EL (cell line): ENCODE results near the gene PLXND1.
A peak's percentile ranks its signal among the peaks of the same experiment; 100 is the strongest.

ENCODE experiments used
- DNase-seq: peaks from one replicate; pipeline ENCODE4 v3.0.0-alpha.2; 2016

The PLXND1 gene

DNA sequence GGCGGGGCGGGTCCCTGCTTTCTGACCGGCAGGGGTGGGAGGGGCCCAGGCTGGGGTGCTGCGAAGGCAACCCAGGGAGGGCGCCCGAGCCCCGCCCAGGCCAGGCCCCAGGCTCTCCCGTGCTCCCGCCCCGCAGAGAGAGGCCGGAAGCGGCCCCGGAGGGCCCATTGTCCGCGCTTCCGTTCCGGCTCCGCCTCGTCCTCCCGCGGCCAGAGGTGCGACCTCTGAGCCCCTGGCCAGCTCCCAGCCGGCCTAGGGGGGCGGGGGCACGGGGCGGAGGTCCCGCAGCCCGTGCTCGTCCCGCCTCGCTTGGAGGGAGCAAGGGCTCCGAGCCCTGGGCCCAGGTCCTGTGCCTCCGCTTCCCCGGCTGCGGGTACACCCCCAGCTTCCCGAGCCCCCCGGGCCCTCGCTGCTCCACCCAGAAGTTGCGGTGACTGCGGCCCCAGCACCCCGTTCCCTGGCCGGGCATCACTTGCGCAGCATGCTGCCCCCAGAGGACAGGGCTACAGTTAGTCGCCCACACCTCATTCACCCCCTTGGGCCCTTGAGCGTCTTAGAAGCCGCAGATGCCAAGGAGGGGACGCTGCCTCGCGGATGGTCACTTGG lies 20.4 kb upstream of the PLXND1 start:
- peak; percentile 91 for DNase-seq

DNA sequence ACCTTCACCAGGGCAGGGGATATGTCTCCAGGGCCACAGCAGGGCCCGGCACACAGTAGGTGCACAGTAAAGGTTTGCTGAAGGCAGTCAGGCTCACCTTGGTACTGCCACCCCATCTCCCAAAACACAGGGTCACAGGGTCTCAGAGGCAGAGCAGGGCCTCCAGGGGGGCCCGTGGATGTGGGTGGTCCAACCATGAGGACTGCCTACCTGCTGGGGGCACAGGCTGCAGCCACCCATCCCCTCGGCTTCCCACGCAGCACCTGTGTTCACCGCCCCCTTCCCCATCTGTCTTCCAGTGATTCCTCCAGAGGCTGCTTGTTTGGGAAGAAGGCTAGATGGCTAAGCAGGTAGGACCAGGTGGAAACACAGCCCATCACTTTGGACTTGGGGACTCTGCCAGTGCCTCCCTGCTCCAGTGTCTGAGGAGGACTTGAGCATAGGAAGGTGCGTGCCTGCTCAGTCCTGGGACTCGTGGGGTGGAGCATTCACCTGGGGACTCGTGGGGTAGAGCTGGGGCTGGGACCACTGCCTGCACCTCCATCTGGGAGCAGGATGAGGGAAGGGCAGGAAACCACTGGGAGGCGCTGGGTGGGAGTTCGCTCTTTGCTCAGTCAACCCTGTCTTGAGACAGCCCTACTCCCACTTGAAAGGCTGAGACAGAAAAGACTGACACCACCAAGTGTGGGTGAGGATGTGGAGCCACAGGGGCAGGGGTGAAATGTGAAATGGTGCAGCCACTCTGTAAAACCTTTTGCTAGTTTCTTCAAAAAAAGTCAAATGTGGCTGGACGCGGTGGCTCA lies 18.8 kb upstream of the PLXND1 start:
- DNase-seq: peak; percentile 25

DNA sequence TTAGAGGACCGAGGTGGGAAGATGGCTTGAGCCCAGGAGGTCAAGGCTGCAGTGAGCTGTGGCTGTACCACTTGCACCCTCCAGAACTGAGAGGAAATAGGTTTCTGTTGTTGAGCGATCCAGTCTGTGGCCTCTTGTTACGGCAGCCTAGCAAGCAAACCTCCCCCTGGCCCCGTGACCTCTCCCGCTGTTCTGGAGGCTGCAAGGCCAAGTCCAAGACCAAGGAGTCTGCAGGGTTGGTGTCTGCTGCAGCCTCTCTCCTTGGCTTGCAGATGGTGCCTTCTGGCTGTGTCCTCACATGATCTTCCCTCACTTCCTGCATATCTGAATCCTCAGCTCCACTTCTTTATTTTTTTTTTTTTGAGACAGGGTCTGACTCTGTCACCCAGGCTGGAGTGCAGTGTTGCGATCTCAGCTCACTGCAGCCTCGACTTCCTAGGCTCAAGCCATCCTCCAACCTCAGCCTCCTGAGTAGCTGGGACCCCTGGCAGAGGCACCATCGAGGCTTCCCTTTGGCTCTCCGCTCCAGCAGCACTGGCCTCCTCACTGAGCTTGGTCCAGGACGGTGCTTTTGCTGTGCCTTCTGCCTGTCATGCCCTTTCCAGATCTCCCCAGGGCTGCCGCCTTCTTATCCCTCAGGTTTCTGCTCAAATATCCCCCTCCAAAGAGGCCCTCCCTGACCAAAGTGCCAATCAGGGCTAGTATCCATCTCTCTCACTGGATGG lies 18.0 kb upstream of the PLXND1 start:
- DNase-seq: no peak

DNA sequence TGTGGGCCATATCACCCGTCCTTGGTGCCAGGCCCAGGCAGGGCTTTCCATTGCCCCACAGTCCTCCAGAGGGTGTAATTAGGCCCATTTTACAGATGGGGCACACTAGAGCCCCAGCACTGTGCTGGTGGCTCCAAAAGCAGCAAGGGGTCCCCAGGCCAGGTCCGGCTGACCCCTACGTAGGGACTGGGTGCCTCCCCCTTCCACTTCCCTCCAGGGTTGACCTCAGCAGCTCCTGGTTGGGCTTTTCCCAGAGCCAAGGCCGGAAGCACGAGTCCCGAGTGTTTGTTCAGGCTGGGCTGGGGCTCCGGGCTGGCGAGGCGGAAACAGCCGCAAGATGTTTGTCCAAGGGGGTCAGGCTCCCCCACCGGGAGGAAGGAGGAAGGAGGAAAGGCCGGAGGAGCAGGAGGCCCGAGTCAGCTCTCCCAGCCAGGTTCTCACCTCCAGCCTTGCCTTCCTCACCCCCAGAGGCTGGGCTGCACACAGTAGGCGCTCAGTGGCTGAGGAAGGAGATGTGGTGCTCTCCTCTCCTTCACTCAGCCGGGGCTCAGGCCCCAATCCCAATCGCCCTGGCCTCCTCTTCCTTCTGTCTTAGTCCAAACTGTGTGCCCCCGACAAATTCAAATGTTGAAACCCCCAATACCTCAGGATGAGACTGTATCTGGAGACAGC lies 17.1 kb upstream of the PLXND1 start:
- no peak for DNase-seq

DNA sequence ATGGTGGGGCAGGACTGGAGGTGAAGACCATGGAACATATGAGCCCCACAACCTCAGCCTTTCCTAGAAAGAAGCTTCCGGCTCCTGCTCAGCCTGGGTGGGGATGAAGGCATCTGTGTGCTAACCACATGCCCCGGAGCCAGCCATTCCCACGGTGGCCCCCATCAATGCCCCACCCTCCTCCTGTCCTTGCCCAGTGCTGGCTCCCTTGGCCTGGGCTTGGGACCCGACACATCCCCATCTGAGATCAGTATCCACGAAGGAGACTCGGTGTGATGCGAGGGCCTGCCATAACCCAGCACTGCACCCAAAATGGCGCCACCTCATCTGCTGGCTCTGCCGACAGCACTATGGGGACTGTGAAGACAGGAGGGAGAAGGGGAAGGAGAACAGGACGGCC lies 16.5 kb upstream of the PLXND1 start:
- no peak for DNase-seq

DNA sequence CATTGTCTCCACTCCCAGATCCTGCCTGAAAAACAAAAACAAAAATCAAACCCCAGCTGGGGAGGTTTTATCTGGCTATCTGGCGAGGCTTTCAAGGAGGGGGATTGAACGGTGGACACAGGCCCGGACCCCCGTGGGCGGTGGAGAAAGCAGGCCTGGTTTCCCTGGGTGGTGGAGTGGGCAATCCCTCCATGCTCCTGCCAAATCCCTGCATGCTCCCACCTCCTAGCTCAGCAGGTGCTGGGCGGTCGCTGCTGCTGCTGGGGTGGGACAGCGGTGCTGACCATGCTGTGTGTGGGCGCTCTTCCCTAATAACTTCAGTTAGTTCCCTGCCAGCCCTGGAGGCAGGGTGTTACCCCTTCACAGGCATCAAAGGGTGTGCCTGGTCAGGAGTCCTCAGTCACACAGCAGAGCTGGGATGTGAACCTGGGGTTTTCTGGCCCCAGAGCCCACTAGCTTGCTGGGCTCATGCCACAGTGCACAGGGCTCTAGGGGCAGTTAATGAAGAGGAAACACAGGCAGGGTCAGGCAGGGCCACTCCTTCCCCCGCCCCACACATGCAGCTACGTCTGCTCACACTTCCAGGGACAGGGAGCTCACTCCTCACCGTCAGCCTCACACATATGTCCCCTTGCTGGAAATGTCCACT lies 15.9 kb upstream of the PLXND1 start:
- no peak for DNase-seq

DNA sequence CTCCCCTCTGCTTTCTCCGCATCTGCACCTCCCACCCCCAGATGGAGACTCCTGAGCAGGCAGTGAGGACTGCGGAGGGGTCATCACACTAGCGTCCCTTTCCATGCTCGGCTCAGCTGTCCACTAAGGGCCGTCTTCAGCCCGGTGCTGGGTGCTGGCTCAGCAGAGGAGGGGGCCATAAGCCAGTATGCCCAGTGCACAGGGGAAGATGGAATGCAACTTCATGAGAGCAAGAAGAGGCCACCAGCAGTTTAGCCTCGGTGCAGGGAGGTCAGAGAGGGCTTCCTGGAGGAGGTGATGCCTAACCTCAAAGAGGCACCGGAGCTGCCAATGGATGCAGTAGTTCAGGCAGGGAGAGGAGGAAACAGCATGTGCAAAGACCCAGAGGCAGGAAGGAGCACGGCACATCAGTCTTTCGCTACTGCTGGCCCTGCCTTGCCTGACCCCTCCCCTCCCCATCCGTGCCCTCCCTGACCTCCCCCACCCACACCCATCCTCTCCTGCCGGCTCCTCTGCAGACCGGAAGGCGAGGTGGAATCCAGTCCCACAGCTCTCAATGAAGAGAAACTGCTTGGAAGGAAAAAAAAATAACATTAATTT lies 15.2 kb upstream of the PLXND1 start:
- DNase-seq: no peak

DNA sequence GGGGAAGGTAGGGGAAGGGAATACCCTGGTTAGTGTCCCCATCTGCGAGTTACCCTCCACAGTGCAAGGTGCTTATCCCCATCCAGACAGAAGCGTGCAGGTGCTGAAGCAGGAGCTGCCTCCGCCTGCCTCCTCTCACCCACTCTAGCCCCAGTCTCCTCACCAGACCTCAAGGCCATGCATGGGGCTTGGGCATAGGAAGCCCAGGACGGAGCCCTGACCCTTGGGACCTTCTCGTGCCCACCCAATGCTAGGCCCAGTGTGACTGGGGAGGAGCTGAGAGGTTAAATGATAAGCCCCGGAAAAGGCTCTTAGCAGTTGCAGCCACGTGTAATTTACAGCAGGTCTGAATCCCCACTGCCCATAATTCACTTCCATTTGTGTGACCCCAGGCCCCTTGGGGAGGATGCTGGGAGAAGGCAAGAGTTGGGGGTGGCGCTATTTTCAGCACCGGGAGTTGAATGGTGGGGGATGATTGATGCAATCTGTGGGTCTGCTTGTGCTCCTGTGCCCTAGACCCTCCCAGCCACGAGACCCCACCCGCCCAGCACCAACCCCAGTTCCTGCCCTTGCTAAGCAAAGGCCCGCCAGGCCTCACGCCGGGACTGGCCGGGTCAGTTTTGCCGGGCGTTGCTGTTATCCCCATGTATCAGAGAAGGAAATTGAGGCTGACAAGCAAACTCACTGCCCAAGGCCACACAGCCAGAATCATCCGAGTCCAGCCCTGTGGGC lies 14.5 kb upstream of the PLXND1 start:
- no peak for DNase-seq

DNA sequence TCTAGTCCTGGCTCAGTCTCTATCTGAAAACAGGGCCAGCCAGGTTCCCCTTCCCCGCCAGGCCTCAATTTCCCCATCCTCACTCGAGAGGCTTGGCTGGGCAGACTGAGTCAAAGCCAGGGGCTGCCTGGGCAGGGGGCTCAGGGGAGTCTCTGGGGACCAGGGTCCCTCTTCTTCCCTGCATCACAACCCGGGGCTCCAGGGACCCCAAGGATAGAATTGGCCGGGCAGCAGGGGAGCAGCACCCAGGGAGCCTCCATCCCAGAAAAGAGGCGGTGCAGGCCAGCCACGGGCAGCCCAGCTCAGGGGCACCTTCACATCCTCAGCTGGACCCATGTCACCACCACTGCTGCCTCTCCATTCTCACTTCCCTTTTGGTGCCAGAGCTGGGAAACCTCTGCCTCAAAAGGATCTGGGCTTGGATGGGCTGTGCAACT lies 13.3 kb upstream of the PLXND1 start:
- no peak for DNase-seq

DNA sequence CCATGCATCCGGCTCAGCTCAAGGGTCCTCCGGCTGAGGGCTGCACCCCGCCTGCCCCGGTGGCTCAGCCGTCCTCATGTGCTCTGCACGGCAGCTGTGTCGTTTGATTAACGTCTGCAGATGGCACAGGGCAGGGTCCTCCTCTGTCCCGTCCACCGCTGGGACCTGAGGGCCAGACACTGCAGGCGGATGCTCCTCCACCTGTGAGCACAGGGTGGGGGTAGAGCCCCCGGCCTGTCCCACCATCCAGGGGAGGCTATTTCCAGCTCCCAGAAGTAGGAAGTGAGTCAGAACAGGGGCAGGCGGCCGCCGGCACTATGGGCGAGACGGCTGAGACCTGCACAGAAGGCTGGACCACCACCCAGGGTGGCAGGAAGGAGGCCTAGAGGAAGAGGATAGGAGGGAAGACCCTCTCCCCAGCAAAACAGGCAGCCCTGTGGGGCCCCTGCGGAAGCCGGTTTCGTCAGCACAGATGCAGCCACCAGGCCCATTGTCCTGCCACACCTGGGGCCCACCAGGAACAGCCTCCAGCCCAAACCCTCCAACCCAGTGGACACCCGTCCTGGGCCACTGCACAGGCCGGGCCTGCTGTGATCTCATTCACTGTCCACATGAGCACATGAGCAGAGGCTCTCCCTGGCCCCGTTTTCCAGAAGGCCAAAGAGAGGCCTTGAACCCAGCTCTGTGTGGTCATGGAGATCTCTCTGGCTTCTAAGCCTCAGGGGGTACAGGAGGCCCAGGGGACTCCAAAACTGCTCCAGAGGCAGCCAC lies 12.6 kb upstream of the PLXND1 start:
- no peak for DNase-seq

DNA sequence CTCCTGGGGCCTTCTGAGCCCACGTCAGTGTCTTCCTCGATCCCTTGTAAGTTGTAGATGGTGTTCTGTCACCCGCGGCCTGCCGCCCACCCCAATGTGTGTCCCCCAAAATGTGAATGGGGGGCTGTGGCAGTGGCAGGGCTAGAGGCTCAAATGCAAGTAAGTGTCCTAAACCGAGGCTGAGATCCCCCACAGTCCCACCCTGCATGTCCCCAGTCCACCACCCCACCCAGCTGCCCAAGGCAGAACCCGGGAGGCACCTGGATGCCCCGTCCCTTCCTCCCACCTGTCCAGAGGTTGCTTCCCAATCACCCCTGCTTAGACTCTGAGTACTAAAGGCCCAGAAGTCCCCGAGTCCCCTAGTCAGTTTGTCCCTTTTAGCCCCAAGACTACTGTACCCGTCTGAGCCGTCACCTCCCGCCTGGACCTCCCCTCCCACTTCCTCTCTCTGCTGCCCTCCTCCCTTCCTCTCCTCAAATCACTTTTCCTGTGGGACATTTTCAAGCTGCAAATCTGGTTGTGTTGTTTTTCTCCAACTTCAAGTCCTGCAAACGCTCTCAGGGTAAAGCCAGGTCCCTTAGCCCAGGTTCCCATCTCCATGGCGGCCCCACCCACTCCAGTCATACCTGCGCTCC lies 11.8 kb upstream of the PLXND1 start:
- no peak for DNase-seq

DNA sequence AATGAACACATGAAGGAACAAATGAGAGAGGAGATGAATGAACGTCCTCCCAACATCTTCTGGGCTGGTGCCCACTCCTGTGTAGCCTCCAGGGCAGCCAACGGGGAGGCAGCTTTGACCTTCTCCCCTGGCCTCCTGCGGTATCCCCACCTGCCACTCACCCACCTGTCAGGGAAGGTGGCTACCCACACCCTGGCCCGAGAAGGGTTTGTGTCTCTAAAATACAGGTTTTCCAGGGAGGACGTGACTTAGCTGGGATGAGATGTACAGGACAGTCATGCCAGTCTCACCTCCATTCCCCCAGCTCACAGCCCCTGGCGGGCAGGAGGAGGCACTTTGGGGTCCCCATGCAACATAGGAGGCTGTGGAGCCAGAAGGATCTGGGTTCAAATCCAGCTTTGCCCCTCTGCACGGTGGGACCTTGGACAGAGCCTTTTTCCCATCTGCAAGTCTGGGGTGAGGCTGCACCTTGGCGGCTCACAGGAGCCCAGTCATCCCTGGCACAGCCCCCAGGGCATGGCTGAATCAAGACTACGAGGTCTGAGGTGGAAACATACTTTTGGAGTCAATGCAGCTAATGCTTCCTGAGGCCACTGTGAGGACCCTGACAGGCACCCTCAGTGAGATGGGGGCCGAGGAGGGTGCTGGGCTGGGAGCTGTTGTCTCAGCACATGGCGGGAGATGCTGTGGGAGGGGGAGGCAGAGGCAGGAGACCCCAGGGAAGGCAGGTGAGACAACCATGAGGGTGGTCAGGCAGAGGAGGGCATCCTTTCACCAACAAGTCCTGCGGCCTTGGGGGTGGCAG lies 11.1 kb upstream of the PLXND1 start:
- no peak for DNase-seq

DNA sequence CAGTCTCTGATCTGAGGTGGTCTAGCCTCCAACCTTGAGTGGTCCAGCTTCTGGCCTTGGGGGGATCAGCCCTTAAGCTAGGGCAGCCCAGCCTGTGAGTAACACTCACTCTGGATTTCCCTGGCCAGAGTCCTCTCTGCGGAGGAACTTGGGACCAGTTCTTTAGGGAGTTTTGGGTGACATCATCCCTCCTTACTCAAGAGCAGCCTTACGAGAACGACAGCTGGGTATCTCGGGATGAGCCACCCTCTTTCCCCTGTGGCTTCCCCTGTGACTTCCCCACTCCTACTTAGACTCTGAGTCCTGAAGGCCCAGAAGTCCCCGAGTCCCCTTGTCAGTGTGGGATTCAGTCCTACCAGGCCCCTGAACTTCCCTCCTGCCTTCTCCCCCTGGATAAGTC lies 10.2 kb upstream of the PLXND1 start:
- peak; percentile 73 for DNase-seq

DNA sequence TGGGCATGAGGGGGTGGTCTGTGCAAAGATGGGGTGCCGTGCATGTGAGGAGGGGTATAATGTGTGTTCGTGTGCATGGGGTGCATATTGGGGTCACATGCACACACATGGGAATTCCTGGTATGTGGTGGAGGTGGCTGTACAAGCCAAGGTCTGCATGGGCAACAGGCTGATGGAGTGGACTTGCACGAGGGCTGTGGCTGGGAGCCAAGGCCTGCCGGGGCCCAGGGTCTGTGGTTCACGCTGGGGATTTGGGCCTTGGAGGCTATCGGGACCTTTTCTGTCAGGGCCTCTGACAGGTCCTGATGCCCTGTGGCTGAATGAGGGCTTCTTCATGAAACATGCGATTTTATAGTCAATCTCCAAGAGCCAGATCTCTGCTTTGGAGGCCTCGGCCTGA lies 9.8 kb upstream of the PLXND1 start:
- no peak for DNase-seq

DNA sequence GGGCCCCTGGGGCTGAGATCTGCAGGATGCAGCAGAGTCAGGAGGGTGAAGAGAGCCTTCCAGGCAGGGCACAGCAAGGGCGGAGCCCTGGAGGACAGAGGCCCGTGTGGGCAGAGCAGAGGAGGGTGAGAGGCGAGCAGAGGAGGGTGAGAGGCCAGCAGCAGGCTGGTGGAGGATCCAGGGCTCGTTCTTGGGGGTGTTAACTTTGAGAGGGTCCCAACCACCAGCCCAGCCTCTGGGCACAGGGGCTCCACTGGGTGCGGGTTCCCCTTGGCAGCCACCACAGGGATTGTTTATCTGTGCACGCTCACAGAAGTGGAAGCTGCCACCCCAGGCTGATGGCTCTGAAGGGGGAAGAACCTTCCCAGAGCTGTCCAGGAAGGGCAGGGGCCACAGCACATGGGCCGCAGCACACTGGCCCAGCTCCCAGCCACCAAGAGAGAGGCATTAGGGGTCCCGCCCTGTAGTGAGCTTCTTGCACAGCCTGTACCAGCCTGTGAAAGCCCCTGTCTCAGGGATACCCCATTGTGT lies 9.3 kb upstream of the PLXND1 start:
- DNase-seq: no peak

DNA sequence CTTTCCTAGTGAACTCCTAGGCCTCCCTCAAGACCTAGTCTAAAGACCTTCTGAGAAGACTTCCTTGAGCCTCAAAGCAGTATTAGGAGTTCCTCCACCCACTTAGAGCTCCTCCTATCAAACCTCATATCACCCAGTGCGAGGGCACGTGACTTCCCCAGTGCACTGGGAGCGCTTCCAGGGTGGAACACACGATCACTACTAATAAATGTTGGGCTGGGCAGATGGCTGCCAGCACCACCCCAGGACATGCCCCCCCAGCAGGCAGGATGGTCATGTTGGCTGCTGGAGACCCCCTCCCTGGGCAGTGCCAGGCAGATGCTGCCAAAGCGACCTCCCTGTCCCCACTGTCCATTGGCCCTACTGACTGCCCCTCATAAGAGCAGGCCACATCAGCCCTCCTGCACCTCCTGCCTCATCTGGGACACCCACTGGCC lies 8.5 kb upstream of the PLXND1 start:
- DNase-seq: no peak

DNA sequence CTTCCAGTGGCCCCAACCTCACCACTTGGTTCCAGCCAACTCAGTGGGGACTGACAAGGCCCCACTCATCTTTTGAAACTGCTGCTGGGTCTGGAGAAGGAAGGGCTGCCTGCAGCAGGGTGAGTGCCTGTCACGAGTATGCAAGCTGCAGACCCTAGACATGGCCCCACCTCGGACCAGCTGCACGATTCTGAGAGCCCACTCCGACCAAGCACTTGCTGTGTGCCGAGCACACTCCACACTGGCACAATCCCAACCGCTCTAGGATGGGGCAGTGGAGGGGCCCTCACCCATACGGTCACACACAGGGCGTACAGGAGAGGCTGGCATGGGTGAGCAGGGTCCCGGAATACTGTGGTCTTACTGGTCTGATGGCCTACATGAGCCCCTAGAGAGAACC lies 8.0 kb upstream of the PLXND1 start:
- DNase-seq: no peak

DNA sequence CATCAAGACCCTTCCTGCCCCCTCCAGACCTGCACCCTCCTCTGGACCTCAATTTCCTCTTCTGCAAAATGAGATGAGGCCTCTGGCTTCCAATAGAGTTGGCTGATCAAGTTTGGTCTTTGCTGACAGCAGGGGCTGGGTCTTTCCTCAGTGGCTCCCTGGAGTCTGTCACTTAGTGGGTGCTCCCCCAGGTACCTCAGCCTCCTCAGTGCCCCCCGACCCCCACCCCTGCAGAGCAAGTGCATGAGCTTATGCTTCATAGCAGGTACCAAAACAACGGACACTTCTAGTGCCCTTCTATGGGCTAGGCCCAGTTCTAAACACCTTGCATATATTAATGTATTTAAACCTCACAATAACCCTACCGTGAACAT lies 6.9 kb upstream of the PLXND1 start:
- no peak for DNase-seq
